GM10266 (cell line): ENCODE data around the gene BCL6B.
"Not testable (repeated sequence)": the region's sequence is repeated elsewhere in the genome, so short reads cannot be mapped to it uniquely, and the experiment has no call there.

Source experiments
- DNase-seq: peaks from one replicate; pipeline ENCODE4 v3.0.0; 2012; ENCODE audit errors: extremely low spot score
- TF ChIP-seq, protein P1 (sequence below): IDR thresholded peaks from 2 replicates; pipeline ENCODE4 v1.5.1; 2012; ENCODE audit warnings: mild to moderate bottlenecking, low read depth; ENCODE audit not compliant: control insufficient read depth, insufficient read depth; ENCODE audit errors: missing control alignments

Gene BCL6B

DNA sequence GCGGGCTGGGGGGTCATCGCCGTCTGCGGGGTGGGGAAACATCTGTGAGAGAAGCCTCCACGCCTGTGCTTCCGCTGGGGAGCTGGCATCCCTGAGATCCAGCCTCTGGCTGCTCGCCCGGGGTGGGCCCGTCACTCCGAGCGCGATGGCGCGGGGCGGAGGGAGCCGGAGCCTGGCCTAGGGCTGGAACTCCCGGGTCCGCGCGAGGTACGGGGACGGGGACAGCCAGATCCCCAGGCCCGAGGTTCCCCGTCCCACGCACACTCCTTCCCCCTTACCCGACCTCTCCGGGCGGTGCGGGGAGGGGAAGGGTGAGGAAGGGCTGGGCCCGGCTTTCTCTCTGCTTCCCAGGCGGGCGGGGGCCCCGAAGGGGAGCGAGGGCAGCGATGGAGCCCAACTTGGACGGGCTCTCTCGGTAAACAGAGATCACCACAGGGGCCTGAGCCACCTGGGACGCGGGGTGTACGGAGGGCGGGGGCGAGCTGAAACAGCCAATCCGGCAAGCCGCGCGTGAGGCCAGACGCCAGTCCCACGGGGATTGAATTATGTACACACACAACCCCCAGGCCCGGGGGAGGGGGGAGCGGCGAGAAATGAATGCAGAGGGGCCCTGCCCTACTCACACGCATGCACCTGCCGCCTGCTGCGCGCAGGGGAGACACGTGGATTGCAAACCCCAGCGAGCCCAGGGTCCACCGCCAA is 20.8 kb downstream of the BCL6B start, which contains the start of gene SLC16A11:
Gene SLC16A11 (minus strand): TSS at position 596 of the 702 bp plus-strand sequence. CDS start 579 bp downstream, at position 17.
- TF ChIP-seq, protein P1, sequence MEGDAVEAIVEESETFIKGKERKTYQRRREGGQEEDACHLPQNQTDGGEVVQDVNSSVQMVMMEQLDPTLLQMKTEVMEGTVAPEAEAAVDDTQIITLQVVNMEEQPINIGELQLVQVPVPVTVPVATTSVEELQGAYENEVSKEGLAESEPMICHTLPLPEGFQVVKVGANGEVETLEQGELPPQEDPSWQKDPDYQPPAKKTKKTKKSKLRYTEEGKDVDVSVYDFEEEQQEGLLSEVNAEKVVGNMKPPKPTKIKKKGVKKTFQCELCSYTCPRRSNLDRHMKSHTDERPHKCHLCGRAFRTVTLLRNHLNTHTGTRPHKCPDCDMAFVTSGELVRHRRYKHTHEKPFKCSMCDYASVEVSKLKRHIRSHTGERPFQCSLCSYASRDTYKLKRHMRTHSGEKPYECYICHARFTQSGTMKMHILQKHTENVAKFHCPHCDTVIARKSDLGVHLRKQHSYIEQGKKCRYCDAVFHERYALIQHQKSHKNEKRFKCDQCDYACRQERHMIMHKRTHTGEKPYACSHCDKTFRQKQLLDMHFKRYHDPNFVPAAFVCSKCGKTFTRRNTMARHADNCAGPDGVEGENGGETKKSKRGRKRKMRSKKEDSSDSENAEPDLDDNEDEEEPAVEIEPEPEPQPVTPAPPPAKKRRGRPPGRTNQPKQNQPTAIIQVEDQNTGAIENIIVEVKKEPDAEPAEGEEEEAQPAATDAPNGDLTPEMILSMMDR: no peak
- peak; percentile 62 for DNase-seq

DNA sequence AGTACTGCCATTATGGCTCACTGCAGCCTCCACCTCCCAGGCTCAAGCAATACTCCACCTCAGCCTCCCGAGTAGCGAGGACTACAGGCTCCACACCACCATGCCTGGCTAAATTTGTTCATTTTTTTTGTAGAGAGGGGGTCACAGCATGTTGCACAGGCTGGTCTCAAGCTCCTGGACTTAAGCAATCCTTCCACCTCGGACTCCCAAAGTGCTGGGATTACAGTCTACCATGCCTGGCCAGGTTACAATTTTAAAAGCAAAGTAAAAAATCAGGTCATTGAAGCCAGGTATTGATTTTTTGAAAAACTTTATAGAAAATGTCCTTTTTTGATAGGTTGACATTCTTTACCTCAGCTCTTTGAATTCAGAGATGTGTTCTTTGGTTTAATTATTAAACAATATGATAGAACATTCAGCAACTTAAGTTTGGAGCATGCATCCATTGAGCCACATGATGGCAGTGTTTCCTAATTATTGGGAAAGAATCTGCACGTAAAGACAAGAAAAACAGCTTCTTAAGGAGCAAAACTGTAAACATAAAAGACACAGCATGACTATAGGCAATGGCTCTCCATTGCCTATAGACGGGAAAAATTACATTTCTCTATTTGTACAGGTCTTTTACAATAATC is 22.8 kb downstream of the BCL6B start:
- DNase-seq: peak; percentile 45
- TF ChIP-seq, protein P1: peak; percentile 79

DNA sequence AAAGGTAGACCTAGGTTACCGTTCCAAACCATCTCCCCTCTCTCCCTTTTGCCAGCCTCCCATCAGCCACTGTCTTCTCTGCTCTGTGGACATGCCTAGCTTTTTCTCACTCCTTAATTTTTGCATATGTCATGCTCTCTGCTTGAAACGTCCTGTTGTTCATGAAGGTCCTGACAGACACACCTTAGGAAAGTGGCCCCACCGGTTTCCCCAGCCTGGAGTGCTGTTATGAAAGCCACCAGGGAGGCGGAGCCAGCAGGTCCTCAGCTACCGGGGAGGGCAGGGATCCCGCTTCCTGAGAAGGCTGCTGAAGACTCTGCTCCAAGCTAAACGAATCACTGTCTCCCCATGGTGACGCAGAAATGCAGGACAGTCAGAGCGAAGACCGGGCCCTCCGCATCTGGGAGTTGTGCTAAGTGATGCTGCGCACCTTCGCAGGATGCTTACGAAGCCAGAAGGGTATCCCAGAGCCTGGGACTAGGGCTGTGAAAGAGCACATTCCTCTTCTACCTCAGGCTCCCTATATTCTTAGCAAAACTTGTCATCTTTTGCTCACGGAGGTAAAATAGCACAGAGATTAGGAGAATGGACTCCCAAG is 23.4 kb downstream of the BCL6B start:
- no peak for DNase-seq
- TF ChIP-seq, protein P1: no peak

DNA sequence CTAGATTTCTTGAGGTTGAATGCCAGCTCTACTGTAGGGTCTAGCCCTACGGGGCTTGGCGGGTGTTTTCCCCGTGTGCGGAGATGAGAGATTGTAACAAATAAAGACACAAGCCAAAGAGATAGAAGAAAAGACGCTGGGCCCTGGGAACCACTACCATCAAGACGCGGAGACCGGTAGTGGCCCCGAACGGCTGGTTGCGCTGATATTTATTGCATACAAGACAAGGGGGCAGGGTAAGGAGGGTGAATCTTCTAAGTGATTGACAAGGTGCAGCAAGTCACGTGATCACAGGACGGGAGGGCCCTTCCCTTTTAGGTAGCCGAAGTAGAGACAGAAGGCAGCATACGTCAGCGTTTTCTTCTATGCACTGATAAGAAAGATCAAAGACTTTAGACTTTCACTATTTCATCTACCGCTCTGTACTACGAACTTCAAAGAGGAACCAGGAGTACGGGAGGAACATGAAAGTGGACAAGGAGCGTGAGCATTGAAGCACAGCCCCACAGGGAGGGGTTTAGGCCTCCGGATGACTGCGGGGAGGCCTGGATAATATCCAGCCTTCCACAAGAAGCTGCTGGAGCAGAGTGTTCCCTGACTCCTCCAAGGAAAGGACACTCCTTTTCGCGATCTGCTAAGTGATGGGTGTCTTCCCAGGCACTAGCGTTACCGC is 24.0 kb downstream of the BCL6B start:
- DNase-seq: peak; percentile 38

DNA sequence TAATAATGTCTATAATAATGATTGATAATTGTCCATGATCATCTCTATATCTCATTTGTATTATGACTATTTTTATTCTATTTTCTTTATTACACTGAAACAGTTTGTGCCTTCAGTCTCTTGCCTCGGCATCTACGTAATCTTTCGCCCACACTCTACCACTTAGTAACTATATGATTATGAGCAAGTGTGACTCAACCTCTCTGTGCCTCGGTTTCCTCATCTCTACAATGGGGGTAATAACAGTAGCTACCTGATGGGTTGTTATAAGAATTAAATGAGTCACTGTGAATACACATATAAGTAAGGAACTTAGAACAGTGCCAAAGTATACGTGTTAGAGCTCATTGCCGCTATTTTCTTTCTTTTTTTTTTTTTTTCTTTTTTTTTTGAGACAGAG is 24.7 kb downstream of the BCL6B start:
- TF ChIP-seq, protein P1: no peak
- no peak for DNase-seq

DNA sequence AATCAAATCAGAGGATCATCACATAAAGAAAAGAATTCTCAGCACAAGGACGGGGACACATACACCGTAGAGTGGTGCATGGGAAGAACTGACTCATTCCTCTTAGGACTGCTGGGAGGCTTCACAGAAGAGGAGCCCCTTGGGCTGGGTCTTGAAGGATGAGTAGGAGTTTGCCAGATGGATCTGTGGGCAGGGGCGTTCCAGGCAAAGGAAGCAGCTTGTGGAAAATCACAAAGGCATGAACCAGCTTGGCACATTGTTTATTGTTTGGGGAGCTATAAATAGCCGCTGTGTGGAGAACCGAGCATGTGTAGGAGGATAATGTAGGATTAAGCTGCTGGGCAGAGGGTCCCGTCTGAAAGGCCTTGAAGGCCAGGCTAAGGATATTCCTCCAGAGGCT is 26.1 kb downstream of the BCL6B start:
- no peak for DNase-seq
- TF ChIP-seq, protein P1: no peak

DNA sequence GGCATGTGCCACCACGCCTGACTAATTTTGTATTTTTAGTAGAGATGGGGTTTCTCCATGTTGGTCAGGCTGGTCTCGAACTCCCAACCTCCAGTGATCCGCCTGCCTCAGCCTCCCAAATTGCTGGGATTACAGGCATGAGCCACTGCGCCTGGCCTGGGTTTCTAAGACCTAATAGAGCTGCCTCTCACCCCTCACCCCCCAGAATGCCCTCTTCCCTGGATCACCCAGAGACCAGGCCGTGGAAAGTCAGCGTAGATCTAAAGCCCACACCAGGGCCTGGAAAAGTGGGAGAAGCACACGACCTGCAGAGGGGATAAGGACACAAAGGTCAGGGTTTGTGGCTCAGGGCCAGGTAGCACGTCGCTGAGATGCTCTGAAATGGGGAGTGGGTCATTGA is 27.7 kb downstream of the BCL6B start:
- DNase-seq: not testable (repeated sequence)

DNA sequence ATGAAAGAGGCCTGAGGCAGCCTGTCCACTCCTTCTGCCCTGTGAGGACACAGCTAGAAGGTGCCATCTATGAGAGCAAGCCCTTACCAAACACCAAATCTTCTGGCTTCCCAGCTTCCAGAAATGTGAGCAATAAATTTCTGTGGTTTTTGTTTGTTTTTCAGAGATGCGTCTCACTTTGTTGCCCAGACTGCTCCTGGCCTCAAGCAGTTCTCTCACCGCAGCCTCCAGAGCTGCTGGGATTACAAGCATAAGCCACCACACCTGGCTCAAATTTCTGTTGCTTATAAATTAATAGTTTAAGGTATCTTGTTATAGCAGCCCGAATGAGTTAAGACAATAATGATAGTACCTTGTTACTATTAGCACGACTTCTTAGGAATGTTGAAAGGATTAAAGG is 33.5 kb downstream of the BCL6B start:
- TF ChIP-seq, protein P1: no peak
- DNase-seq: no peak
